HCT116 (cell line): ENCODE measurements around the gene GRAMD1C. TPM values are rescaled to one million over a fixed set of nuclear protein-coding genes. Genes with fewer than 3 reads are reported as not detected.

Source experiments
- ATAC-seq: fragments of 200-7000 bp; cut with Tn5 transposase; 2 replicates; pipeline ENCODE4 v1.9.1; 2020; ENCODE audit warnings: mild to moderate bottlenecking, moderate library complexity
- BruUV-seq: library from RNA; stranded (reverse); fragments of 400-500 nt; replicated peaks from 2 replicates; lab custom pipeline; 2021; lab: Mats Ljungman, UMichigan
- CTCF ChIA-PET: fragments of 300-600 bp; sonication (Branson Sonifier 250); formaldehyde crosslinking; loops from one replicate; lab custom pipeline; 2021; ENCODE audit warnings: antibody characterized with exemption; lab: Charles Lee
- POLR2A ChIA-PET: fragments of 300-600, 350-600 bp; sonication (Branson Sonifier 250); formaldehyde crosslinking; loops from one replicate; lab custom pipeline; 2021; ENCODE audit warnings: antibody characterized with exemption; lab: Charles Lee
- RAD21 ChIA-PET, 2 experiments: fragments of 300-600 bp; sonication (Branson Sonifier 250); formaldehyde crosslinking; loops; one replicate each; lab custom pipeline; 2023; ENCODE audit warnings: low total read pairs in 2 of 2; ENCODE audit not compliant: uncharacterized antibody in 2 of 2, unreplicated experiment in 2 of 2, low non-redundant PET in 1 of 2; lab: Charles Lee
- DNase-seq: peaks from one replicate; pipeline ENCODE4 v3.0.0-alpha.2; 2010; ENCODE audit warnings: low read depth, low spot score
- H2AFZ ChIP-seq: fragments of 200-600 bp; shearing (Covaris generic), sonication (generic); 2 replicates; pipeline ENCODE4 v1.6.1; 2017; ENCODE audit warnings: low read depth, mixed run types, mixed read lengths, antibody characterized with exemption, low read length; ENCODE audit not compliant: poor library complexity, severe bottlenecking
- H3K27ac ChIP-seq: 2 replicates; pipeline ENCODE4 v1.5.1; 2012; ENCODE audit warnings: low read depth, low read length
- H3K27me3 ChIP-seq: fragments of 200-600 bp; sonication (generic); 2 replicates; pipeline ENCODE4 v1.6.1; 2016; ENCODE audit warnings: mixed run types, low read length, mixed read lengths; ENCODE audit not compliant: insufficient read depth
- H3K36me3 ChIP-seq, 2 experiments: fragments of 200-500 bp in 1 of 2; fragments of 200-600 bp in 1 of 2; sonication (Bioruptor generic) in 1 of 2; sonication (generic) in 1 of 2; 2 replicates each; pipeline versions ENCODE4 v1.5.1 to v1.6.1; 2014 to 2016; ENCODE audit warnings: low read length in 2 of 2, inconsistent platforms in 1 of 2, mixed read lengths in 1 of 2, mixed run types in 1 of 2; ENCODE audit not compliant: insufficient read depth in 2 of 2, control insufficient read depth in 1 of 2
- H3K4me1 ChIP-seq, 2 experiments: fragments of 200-600 bp in 1 of 2; sonication (generic) in 1 of 2; 2 replicates each; pipeline versions ENCODE4 v1.5.1 to v1.6.1; 2012 to 2017; ENCODE audit warnings: low read length in 2 of 2, inconsistent platforms in 1 of 2, mild to moderate bottlenecking in 1 of 2, mixed read lengths in 1 of 2, mixed run types in 1 of 2, moderate library complexity in 1 of 2; ENCODE audit not compliant: insufficient read depth in 2 of 2, control insufficient read depth in 1 of 2
- H3K4me2 ChIP-seq: fragments of 200-600 bp; sonication (generic); 2 replicates; pipeline ENCODE4 v1.6.1; 2017; ENCODE audit warnings: mixed run types, low read length, mixed read lengths
- H3K4me3 ChIP-seq, 2 experiments: fragments of 200-600 bp in 1 of 2; sonication (generic) in 1 of 2; replicated peaks in 1 of 2; 2 replicates each; pipeline ENCODE4 v1.5.1; 2011 to 2016; ENCODE audit warnings: low read length in 2 of 2, control low read depth in 1 of 2, low read depth in 1 of 2, mild to moderate bottlenecking in 1 of 2, mixed read lengths in 1 of 2, mixed run types in 1 of 2
- H3K79me2 ChIP-seq: fragments of 200-600 bp; sonication (generic); 2 replicates; pipeline ENCODE4 v1.6.1; 2017; ENCODE audit warnings: mild to moderate bottlenecking, mixed run types, low read length, moderate library complexity, mixed read lengths; ENCODE audit not compliant: insufficient read depth
- H3K9ac ChIP-seq: fragments of 200-600 bp; sonication (generic); 2 replicates; pipeline ENCODE4 v1.6.1; 2016; ENCODE audit warnings: low read length, mixed read lengths
- H3K9me2 ChIP-seq: fragments of 200-600 bp; sonication (generic), shearing (Covaris generic); 2 replicates; pipeline ENCODE4 v1.6.1; 2017; ENCODE audit warnings: mixed run types, mild to moderate bottlenecking, moderate library complexity; ENCODE audit not compliant: insufficient read depth
- H3K9me3 ChIP-seq, 2 experiments: fragments of 200-500 bp in 1 of 2; fragments of 200-600 bp in 1 of 2; sonication (Bioruptor generic) in 1 of 2; sonication (generic) in 1 of 2; 2 replicates each; pipeline ENCODE4 v1.6.1; 2014 to 2017; ENCODE audit warnings: low read length in 2 of 2, mixed read lengths in 2 of 2, inconsistent platforms in 1 of 2, low read depth in 1 of 2, mild to moderate bottlenecking in 1 of 2, mixed run types in 1 of 2, moderate library complexity in 1 of 2; ENCODE audit not compliant: control insufficient read depth in 1 of 2, insufficient read depth in 1 of 2
- H4K20me1 ChIP-seq: fragments of 200-600 bp; sonication (generic), shearing (Covaris generic); 2 replicates; pipeline ENCODE4 v1.6.1; 2017; ENCODE audit warnings: mixed run types, mild to moderate bottlenecking, moderate library complexity; ENCODE audit not compliant: insufficient read depth
- CTCF ChIP-seq, 3 experiments: fragments of 200-600 bp in 1 of 3; sonication (generic) in 1 of 3; IDR thresholded peaks in 2 of 3; conservative IDR thresholded peaks in 1 of 3; 2 replicates each; pipeline ENCODE4 v1.5.1; 2012 to 2017; ENCODE audit warnings: low read depth in 2 of 3, low read length in 2 of 3, antibody characterized with exemption in 1 of 3, borderline replicate concordance in 1 of 3, control low read depth in 1 of 3, mild to moderate bottlenecking in 1 of 3, mixed read lengths in 1 of 3, mixed run types in 1 of 3, moderate library complexity in 1 of 3; ENCODE audit not compliant: insufficient read depth in 1 of 3
- EZH2phosphoT487 ChIP-seq: fragments of 200-600 bp; IDR thresholded peaks from 2 replicates; pipeline ENCODE4 v1.6.1; 2018; ENCODE audit warnings: antibody characterized with exemption, borderline replicate concordance
- RAD21 ChIP-seq: IDR thresholded peaks from 2 replicates; pipeline ENCODE4 v1.6.1; 2012; ENCODE audit warnings: low read depth, mild to moderate bottlenecking
- REST ChIP-seq: IDR thresholded peaks from 2 replicates; pipeline ENCODE4 v1.6.1; 2012; ENCODE audit warnings: low read depth
- SP1 ChIP-seq: IDR thresholded peaks from 2 replicates; pipeline ENCODE4 v1.6.1; 2012; ENCODE audit warnings: low read depth
- intact Hi-C: fragments of 100-400 bp; cut with micrococcal nuclease; formaldehyde crosslinking; loops from 2 replicates; pipeline ENCODE4 v1.10.0; 2022
- total RNA-seq: library from RNA; stranded (reverse); gene quantifications from one replicate; pipeline ENCODE4 v1.2.1, GENCODE V29; 2021; ENCODE audit not compliant: unreplicated experiment

The GRAMD1C gene
- total RNA-seq, 1 experiment from 2014 or later: 7.9 TPM

GRCh38 chr3:113844622-113845222 lies 6.1 kb downstream of the GRAMD1C start:
- intact Hi-C loops: loop anchor here (1.0 to 10.0 kb wide), 2 partner anchors 69 to 310 kb away; no protein-coding TSS in a partner anchor
- no peaks in the 10 kb centered on the region for H3K27me3 ChIP-seq
- H3K4me2 ChIP-seq: no peak overlapping the region
- H3K9me2 ChIP-seq: no peaks in the 10 kb centered on the region
- no peak overlapping the region for H3K4me3 ChIP-seq
- no peak for DNase-seq
- H3K4me1 ChIP-seq: peaks cover 0 to 7% of the 10 kb centered on the region in 2 experiments; a peak in 1 of 4 replicates
- no peak overlapping the region for H3K27ac ChIP-seq
- H3K79me2 ChIP-seq: no peaks in the 10 kb centered on the region
- H3K9me3 ChIP-seq: no peaks in the 10 kb centered on the region
- no peaks in the 10 kb centered on the region for H4K20me1 ChIP-seq
- POLR2A ChIA-PET: no interaction called here
- CTCF ChIA-PET: interaction anchor here (0.6 to 2.5 kb wide), 24 partner anchors 9 to 574 kb away, joined by 3 to 28 read pairs (median 4); partner anchors contain the start of genes CCDC191 and QTRT2
- H2AFZ ChIP-seq: no peak overlapping the region
- no peaks in the 10 kb centered on the region for H3K36me3 ChIP-seq
- ATAC-seq: peak; percentile 72
- TF ChIP-seq CTCF (IDR thresholded peaks at IDR 0.05 in 2 of 3, conservative IDR thresholded peaks at IDR 0.05 in 1 of 3; ENCODE audit: borderline replicate concordance in 1 of 3, insufficient read depth in 1 of 3, low read depth in 2 of 3, low read length in 2 of 3) (peak; percentile 58 to 70 (median 60); a peak in 5 of 6 replicates), EZH2phosphoT487 (no peak), RAD21 (peak; percentile 68)
- TF ChIP-seq, all 23 proteins: peak for 2
- H3K9ac ChIP-seq: no peak overlapping the region
- RAD21 ChIA-PET: interaction anchor here in 1 of 2 experiments (0.7 to 1.7 kb wide), 2 partner anchors 68 to 328 kb away, joined by 3 to 7 read pairs; no protein-coding TSS in a partner anchor
- BruUV-seq: no TSS peak

GRCh38 chr3:113847247-113847646 lies 8.7 kb downstream of the GRAMD1C start:
- CTCF ChIA-PET: no interaction called here
- ATAC-seq: no peak

More at GRCh38 chr3:113847247-113847646, 8.7 kb downstream of the GRAMD1C start:
- no peak overlapping the region for H3K4me2 ChIP-seq
- no peak overlapping the region for H2AFZ ChIP-seq
- DNase-seq: no peak
- H3K36me3 ChIP-seq: no peaks in the 10 kb centered on the region
- H3K9ac ChIP-seq: no peak overlapping the region
- POLR2A ChIA-PET: no interaction called here
- RAD21 ChIA-PET: no interaction called here
- BruUV-seq: no TSS peak
- H4K20me1 ChIP-seq: no peaks in the 10 kb centered on the region
- H3K79me2 ChIP-seq: no peaks in the 10 kb centered on the region
- no peak for TF ChIP-seq EZH2phosphoT487
- no peak for TF ChIP-seq SP1
- no peak for TF ChIP-seq REST
- no peak overlapping the region for H3K4me3 ChIP-seq
- H3K9me2 ChIP-seq: no peaks in the 10 kb centered on the region
- intact Hi-C loops: loop anchor here (10.0 kb wide), 1 partner anchor 308 kb away; no protein-coding TSS in a partner anchor
- no peak overlapping the region for H3K27ac ChIP-seq
- H3K4me1 ChIP-seq: peaks cover 0 to 7% of the 10 kb centered on the region in 2 experiments; a peak in 1 of 4 replicates
- no peaks in the 10 kb centered on the region for H3K9me3 ChIP-seq
- H3K27me3 ChIP-seq: no peaks in the 10 kb centered on the region
